Measurements from ENCODE around the gene TESK1.

DNA sequence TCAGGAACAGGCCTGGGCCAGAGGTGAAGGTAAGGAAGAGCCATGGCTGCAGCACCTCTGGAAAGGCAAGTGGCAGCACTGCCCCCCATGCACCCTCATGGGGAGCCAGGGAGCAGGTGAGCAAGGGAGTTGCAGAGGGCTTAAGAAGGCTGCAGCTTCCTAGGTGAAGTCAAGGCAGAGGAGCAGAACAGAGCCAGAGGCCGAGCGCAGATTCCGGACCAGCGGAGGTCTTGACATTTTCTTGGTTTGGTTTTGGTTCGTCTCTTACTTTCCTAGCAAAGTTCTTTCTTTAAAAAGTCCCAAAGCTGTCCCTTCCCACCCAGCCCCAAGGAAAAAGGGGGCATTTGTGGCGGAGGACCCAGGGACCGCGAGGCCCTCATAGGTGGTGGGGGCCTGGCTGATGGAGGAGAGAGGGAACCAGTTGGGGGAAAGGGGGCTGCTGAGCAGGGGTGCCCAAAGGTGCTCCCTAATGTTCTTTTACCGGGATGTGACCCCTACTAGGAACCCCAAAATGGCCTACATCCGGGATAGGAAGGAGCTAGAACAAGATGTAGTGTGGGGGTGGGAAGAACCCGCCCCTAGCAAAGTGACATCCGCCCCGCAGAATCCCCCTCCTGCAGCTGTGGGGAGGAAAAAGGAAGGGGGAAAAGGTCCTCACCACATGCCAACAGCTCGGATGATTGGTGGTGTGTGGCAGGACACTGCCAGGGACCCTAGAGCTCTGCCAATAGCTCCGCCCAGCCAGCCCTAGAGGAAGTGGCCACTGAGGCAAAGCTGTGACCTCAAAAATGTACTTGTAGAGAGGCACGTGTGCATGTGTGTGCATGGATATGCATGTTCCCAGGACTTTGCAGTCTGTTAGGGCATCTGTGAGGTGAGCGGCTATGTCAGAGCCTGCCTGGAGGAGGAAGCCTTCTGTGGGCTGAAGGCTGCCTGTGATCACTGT is 14.1 kb downstream of the TESK1 start:
- TF ChIP-seq, protein P1, sequence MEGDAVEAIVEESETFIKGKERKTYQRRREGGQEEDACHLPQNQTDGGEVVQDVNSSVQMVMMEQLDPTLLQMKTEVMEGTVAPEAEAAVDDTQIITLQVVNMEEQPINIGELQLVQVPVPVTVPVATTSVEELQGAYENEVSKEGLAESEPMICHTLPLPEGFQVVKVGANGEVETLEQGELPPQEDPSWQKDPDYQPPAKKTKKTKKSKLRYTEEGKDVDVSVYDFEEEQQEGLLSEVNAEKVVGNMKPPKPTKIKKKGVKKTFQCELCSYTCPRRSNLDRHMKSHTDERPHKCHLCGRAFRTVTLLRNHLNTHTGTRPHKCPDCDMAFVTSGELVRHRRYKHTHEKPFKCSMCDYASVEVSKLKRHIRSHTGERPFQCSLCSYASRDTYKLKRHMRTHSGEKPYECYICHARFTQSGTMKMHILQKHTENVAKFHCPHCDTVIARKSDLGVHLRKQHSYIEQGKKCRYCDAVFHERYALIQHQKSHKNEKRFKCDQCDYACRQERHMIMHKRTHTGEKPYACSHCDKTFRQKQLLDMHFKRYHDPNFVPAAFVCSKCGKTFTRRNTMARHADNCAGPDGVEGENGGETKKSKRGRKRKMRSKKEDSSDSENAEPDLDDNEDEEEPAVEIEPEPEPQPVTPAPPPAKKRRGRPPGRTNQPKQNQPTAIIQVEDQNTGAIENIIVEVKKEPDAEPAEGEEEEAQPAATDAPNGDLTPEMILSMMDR (IDR thresholded peaks at IDR 0.05), result no peak
- TF ChIP-seq POLR2A (IDR thresholded peaks at IDR 0.05), result no peak

All from Peyer's patch (tissue), 4 donors.